Prostate gland (tissue), 2 donors: ENCODE results near the gene PWWP2B.

Experiments used
- POLR2A ChIP-seq: fragments of 450-650 bp; IDR thresholded peaks from one replicate; pipeline ENCODE4 v1.6.1; 2016; ENCODE audit warnings: antibody characterized with exemption, mild to moderate bottlenecking
- POLR2AphosphoS5 ChIP-seq: sonication (generic); formaldehyde crosslinking; IDR thresholded peaks from one replicate; pipeline ENCODE4 v1.6.1; 2017; ENCODE audit warnings: antibody characterized with exemption
- TF ChIP-seq, protein P1 (sequence below), 4 experiments: fragments of 200-600 bp in 2 of 4; fragments of 450-650 bp in 2 of 4; sonication (generic) in 2 of 4; IDR thresholded peaks; 1 replicate in 3 of 4; 2 replicates in 1 of 4; pipeline ENCODE4 v1.5.1; 2016 to 2019; ENCODE audit warnings: antibody characterized with exemption in 4 of 4, mild to moderate bottlenecking in 2 of 4, moderate library complexity in 2 of 4

GRCh38 chr10:132451506-132452215 is 54.7 kb downstream of the PWWP2B start:
- TF ChIP-seq, protein P1, sequence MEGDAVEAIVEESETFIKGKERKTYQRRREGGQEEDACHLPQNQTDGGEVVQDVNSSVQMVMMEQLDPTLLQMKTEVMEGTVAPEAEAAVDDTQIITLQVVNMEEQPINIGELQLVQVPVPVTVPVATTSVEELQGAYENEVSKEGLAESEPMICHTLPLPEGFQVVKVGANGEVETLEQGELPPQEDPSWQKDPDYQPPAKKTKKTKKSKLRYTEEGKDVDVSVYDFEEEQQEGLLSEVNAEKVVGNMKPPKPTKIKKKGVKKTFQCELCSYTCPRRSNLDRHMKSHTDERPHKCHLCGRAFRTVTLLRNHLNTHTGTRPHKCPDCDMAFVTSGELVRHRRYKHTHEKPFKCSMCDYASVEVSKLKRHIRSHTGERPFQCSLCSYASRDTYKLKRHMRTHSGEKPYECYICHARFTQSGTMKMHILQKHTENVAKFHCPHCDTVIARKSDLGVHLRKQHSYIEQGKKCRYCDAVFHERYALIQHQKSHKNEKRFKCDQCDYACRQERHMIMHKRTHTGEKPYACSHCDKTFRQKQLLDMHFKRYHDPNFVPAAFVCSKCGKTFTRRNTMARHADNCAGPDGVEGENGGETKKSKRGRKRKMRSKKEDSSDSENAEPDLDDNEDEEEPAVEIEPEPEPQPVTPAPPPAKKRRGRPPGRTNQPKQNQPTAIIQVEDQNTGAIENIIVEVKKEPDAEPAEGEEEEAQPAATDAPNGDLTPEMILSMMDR (IDR thresholded peaks at IDR 0.05) = no peak
- TF ChIP-seq POLR2A (no peak), POLR2AphosphoS5 (no peak)
